HG03066 (cell line): ENCODE results near the gene GAS2L2.

ENCODE experiments used
- ATAC-seq: cut with Tn5 transposase; IDR thresholded peaks from one replicate; pipeline ENCODE4 v1.9.1; 2021; ENCODE audit warnings: low read depth; ENCODE audit not compliant: unreplicated experiment

Gene GAS2L2

DNA sequence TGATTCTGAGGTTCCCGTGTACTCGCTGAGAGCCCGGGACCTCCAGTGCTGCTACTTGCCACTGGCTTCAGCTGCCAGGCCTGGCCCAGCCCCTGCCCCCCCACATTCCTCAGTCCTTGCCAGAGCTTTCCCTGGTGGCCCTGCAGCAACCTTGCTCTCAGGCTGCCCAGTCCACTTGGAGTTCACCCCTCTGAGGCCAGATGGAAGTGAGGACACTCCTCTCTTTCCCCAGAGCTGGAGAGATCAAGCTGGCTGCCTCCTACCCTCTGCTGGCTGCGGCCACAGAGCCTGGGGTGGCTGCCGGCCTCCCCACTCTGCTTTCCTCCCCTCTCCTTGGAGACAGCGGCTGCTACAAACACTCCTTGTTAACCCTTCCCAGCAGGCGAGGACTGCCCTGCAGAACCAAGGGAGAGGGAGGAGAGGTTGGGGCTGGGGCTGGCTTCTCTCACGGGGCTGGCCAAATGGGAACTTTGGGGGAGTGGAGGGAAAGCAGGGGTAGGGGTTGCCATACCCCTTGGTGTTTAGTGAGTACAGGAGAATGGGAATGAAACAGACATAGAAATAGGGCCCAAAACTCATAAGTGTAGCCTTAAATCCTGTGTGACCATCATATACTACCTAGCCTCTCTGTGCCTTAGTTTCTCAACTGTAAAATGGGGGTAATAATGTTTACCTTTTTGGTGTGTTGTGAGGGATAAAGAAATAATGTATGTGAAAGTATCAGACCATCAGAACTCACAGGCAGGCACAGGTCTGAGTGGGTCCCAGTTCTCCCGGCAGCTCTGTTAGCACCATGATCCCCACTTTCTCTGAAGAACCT is at the start of gene GAS2L2:
GAS2L2 (minus strand) TSS at position 295 of the 820 bp plus-strand sequence. CDS start 389 bp downstream, outside the sequence.
- ATAC-seq = no peak

DNA sequence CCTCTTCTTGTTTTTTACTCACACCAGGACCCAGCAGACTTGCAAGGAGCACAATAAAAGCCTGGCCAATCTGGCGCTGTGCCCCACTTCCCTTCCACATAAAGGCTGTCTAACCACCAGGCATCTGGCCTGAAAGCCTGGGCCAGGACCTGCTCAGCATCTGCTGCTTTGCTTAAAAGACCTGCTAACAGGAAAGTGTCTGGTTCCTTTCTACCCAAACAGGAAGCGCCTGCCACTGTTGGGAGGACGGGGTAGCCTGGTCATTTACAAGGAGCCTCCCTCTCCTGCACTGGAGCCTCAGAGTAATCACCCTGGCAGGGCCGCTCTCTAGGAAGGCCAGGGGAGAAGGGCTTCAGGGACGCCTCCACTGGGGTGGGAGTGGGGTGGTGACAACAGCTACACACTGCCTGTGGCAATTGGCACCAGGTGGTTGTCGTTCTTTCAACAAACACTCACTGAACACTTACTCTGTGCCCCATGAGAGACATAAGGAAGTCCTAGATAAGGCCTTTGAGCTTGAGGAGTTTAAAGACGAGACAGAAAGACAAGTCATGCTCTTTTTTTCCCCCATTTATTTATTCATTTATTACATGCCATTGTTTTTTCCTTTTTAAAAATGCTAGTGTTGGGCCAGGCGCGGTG is 48.7 kb upstream of the GAS2L2 start:
- ATAC-seq = no peak

DNA sequence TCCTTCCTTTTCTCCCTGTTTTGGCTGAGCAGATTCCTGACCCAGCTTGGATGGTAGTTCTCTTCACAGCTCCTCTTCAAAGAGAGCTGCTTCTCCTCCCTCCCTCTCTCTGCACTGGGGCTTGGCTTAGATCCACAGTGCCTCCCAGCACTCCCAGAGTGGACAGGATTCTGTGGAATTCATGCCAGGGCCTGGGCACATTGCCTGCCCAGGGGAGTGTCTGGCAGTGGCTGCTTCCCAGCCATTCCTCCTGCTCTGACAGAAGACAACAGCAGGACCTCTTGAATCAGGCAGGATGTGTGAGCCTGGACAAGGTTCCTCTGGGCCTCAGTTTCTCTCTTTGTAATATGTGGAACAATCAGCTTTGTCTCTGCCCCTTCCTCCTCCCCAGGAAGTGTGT is 46.9 kb upstream of the GAS2L2 start:
- no peak for ATAC-seq

DNA sequence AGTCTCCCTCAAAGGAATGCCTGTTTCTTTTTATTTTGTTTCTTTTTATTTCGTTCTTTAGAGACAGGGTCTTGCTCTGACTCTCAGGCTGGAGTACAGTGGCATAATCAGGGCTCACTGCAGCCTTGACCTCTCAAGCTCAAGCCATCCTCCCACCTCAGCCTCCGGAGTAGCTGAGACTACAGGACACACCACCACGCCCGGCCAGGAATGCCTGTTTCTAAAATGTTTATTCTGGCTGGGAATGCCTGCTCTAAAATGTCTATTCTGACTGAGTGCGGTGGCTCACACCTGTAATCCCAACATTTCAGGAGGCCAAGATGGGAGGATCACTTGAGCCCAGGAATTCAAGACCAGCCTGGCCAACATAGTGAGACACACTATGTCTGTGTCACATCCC is 44.9 kb upstream of the GAS2L2 start:
- no peak for ATAC-seq

DNA sequence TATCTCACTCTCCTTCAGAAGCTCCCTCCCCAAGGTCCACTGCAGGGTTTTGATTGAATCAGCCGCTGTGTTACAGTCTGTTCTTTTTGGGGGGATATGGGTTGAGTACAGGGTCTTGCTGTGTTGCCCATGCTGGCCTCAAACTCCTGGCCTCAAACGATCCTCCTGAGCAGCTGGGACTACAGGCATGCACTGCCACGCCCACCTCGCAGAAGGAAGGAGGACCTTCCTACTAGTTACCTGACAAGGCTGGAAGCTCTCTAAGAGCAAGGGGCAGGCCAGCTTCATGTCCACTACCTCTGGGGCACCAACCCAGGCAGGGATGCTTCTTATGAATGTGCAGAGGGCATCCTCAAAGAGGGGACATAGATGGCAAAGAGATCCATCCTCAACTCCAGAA is 44.3 kb upstream of the GAS2L2 start:
- no peak for ATAC-seq

DNA sequence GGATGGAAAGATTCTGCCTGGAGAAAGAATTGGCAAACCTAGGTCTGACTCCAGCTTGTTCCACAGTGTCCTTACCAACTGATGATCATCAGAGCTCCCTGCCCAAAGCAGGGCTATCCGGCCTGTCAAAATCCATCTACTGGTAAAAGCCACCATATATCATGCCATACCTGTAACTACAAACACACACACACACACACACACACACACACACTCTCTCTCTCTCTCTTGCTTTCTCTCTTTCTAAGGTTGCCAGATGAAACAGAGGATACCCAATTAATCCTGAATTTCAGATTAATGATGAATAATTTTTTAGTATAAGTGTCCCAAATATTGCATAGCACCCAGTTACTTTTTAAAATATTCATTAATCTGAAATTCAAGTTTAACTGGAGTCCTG is 43.9 kb upstream of the GAS2L2 start:
- no peak for ATAC-seq

DNA sequence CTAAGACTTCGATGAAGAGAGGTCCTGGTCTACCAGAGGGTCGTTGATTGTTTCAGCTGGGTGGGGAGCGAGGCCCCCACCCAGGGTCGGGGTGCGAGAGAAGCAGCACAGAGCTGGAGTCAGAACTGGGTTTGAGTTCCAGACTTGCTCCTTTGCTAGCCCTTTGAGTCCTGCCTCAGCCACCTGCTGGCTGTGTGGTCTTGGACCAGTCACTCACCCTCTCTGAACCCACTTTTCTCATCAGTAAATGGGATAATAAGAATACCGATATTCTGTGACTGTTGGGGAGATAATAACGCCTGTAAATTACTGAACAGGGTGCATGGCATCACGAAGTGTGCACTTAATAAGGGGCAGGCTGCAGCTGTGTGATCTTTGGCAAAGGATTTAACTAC is 42.8 kb upstream of the GAS2L2 start:
- no peak for ATAC-seq

DNA sequence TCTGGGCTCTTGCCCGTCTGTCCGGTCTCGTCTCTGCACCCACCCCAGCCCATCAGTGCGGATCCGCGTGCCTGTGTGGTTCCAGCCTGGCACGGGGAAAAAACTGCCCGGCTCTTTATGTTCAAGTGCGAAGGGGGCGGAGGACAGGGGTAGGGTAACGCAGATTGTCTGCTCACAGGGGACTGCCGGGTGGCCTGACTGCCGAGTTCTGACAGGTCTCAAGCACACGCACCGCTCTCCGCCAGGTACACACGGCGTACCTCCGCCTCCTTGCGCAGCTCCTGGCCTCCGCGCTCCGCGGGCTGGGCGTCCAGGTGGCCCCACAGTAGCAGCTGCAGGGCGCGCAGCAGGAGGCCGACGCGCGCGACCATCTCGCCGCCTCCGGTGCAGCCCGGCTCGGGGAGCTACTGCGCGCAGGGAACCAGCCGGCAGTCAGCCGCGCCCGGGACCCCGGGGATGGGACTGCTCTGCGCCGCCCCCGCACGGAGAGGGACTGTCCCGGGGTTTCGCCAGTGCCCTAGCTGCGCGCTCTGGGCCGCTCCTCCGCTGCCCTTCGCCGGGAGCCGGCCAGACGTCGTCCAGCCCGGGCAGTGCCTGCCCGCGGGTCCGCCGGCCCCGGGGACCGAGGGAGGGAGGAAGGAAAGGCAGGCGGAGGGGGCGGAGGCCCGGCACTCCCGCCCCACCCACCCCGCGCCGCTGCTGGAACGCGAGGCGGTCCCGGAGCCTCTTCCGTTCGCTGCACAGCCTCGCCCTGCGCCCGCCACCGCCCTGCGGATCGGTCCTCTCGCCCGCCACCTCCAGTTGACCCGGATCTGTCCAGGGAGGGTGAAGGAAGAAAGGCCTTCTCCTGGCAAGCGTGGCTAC is 42.2 kb upstream of the GAS2L2 start, which contains the start of gene MMP28:
MMP28 (minus strand) TSS at position 635 of the 864 bp plus-strand sequence; CDS start at position 371, 264 bp downstream.
- ATAC-seq = no peak

DNA sequence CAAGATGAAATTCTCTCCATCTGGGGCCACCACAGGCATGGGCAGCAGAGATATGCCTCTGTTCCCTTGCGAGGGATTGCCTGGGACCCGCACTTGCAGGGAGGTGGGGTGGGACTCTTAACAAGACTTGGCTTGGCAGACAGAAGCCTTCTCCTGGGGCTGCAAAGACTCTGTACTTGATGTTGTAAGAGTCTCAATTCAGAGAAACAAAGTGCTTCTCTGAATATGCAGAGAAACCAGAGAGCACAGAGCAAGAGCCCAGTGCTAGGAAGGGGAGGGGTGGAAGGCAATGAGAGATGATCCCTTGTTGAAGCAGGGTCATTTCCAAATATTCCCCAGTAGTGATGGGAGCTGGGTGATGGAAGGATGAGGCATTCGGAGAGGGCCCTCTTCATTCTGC is 40.2 kb upstream of the GAS2L2 start:
- ATAC-seq = no peak

DNA sequence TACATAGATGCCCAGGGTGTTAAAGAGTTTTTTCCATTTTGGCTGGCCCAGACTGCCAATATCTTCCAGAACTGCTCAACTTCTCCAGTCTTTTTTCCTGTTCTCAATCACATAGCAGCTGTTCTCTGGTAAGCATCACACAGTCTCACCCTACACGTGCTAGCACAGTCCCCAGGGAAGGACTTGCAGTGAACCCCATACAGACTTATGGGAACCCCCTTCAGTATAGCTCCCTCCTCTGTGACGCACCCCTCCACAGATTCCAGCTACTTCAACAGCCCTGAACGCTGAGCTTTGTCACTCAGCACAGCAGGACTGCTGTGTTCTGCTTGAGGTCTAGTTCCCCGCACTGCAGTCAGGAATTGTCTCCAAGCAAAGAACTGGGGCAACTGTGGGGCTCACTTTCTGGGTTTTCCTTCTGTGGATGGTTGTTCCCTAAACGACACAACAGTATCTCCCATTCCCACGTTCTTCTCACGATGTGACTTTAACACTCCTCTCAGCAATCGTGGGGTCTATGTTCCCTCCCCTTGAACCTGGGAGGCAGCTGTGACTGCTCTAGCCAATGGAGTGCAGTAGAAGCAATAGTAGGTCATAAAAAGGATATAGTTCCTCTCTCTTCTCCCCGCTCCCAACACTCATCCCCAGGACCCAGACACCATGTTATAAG is 38.8 kb upstream of the GAS2L2 start:
- ATAC-seq = no peak

DNA sequence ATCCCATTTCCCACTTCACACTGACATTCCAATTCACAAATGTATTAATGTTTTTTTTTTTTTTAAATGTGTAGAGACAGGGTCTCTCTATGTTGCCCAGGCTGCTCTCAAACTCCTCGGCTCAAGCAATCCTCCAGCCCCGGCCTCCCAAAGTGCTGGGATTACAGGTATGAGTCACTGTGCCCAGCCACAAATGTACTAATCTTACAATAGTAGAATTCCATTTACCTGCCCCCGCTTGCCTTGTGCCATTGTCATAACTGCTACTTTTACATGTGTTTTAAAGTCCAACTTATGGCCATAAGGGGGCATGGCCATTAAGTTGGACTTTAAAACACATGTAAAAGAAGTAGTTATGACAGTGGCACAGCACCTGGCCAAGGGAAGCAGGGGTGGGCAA is 37.8 kb upstream of the GAS2L2 start:
- ATAC-seq = no peak

DNA sequence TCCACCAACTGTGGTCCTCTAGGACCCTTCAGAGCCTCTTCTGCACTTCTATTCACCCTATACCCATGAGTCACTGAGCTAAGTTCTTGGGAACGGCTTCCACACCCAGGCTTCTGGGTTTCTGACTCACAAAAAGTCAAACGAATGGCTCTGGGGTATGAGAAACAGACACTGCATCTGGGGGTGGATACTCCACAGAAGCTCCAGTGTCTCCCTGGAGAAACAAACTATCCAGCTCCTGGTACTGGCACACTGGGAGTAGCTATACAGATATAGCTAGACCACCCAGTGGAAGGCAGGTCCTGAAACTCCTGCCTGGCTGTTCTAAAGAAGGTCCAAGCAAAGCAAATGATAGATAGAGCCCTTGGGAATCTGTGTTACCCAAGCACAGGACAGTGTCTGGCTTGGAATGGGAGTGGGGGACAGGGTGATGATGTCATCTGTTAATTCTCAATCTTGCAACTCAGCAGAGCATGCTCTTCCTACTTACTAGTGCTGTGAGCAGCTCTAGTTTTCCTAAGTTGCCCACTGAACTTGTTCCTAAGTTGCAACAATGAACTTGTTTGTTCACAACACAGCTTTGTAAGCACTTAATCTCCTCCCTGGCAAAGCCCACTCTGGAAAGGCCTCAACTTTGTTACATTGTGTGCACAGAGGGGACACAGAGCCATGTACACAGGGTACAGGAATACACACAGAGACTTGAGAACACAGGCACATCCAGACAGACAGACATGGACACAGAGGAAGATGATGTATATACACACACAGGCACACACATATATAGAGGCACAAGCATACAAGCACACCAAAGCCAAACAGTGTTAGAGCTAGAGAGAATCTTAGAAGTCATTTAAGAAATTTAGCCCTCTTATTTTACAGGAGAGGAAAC is 35.7 kb upstream of the GAS2L2 start:
- ATAC-seq = no peak

DNA sequence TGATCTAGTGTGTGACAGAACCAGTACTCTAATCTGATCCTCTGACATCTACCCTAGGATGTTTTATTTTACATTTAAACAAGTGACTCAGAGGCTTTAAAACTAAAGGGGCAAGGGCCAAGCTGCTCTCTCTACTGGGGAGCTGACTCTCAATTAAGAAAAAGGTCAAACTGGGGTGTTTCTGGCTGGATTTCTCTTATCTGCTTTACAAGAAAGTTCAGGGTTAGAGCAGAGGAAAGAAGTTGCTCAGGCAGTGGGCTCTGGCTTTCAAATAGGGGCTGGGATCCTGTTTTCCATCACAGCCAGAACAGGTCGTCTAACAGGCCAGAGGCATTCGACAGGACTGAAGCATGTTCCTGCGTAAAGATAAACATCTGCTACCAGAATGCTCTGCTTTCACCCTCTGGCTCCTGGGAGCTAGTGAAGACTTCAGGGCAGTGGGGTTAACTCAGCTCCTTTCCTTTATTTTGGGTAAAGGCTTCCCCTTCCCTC is 33.9 kb upstream of the GAS2L2 start:
- no peak for ATAC-seq

DNA sequence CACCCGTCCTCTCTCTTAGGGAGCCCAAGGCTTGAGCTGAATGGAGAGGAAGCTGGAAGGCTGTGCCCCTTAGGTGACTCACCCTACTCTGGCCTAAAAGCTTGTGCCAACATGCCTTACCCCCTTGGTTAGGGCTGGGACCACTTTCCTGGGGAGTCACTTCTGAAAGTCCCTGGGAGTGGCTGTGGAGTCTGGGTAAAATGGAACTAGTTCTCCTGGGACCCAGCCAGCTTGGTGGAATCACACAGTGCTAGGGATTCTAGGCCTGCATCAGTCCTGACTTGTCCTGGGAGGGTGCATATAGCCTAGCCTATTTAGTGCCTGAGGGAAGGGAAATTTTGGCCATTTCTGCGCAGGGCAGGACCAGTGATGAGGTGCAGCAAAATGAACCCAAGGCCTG is 31.9 kb upstream of the GAS2L2 start:
- ATAC-seq = no peak

DNA sequence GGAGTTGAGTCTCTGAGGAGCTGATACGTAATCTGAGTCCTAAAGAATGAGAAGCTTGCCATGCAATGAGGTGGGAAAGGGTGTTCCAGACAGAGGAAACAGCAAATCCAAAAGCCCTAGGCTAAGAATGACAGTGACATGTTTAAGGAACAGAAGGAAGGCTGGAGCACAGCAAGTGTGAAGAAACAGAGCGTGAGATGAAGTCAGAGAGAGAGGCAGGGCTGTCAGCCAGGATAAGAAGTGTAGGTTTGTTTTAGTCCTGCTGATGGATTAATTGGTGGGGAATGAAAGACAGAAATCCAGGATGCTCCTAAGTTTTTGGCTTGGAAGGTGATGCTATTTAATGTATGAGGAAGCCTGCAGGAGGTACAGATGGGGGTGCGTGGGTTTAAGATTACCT is 27.9 kb upstream of the GAS2L2 start:
- ATAC-seq = no peak

DNA sequence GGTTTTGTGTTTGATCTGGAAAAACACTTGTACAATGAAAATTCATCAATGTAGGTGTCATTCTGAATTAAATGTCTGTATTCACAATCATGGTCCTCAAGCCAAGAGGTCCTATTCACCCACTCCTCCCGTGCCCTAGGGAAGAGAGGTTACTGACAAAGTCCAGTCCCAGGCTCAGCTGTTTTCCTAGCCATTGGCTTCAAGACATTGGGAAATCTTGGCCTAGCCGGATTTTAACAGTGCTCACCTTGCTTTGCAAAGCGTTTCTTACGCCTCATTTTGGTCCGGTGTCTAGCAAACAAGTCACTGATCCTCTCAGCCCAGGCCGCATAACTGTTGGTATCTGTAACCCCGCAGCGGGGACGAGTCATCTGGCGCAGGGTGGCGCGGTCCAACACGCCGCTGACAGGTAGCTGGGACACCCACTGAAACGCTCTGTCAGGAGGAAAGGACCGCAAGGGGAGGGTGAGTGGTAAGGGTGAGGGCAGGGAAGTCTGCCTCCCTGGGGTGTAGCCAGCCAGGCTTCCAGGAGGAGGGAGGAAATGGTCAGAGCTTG is 25.7 kb upstream of the GAS2L2 start:
- no peak for ATAC-seq

DNA sequence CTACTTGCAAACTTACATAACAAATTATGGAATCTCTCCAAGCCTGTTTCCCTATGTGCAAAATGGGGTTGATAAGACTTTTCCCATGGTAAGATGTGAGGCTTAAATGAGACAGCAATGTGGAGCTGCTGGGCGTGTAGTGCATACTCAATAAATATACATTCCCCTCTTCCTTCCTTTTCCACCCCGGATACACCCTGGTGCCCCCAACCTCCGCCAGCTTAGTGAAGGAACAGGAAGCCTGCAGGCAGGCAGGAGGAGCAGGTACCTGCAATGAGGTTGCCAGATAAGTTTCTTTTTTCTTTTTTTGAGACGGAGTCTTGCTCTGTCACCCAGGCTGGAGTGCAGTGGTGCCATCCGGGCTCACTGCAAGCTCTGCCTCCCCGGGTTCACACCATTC is 22.5 kb upstream of the GAS2L2 start:
- ATAC-seq = no peak

DNA sequence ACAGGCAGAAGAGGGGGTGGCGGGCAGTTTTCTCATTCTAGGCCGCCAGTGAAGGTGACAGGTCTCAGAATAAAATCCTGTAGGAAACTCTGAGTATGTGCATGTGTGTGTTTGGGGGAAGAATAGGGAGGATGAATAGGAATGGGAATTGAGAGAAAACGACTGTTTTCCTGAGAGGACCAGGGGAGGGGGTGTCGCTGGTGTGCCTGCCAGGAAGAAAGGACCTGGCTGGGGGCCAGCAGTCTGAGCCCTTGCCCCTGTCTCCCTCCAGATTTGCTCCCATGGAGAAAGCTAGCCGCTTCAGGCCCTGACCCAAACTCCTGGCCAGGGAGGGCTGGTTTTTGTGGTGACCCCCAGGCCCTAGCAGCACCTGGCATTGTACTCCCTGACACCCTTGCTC is 22.0 kb upstream of the GAS2L2 start:
- no peak for ATAC-seq

DNA sequence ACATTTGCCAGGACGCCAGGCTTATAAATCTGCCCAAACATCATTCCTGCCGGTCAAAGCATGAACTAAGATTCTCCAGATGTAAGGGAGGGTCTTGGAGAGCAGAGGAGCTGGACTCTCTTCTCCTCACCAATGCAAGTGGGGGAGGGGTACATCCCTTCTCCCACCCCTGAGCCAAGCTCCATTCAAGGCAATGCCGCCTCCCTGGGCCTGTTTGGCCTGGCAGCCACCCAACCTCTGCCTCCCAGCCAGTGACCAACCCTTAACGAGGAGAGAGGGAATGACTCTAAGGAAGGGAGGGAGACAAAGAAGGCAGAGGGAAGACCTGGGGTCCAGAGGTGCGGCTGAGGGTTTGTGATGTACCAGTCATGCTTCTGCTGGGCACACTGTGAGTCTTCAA is 21.5 kb upstream of the GAS2L2 start:
- no peak for ATAC-seq
